Measurements from ENCODE around the gene SYT14.
"Not testable (repeated sequence)": the region's sequence is repeated elsewhere in the genome, so short reads cannot be mapped to it uniquely, and the experiment has no call there.

SYT14 gene

DNA sequence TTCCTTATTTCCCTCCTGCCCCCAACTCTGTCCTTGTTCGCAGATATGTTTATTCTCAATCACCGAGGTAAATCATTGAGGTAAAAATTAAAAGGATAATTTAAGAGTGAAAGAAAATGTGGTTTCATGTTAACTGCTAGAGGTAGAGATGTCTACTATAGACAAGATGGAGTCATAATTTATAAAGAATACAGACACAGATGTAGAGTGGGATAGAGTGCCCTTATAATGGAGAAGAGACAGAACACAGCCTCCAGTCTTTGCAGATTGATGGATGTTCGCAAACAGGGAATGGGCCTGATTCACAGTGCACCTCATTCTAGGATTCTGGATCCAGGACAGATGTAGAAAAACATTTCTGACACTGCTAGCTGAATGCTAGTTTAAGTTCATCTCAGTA lies 155.4 kb downstream of the SYT14 start:
- Histone ChIP-seq H3K79me2 (ENCODE audit: insufficient read depth, low read depth) (no peaks in the 10 kb centered on the region), H3K4me2 (no peak overlapping the region), H2AFZ (ENCODE audit: low read depth) (no peak overlapping the region), H3K4me1 (ENCODE audit: low read depth, poor library complexity, severe bottlenecking) (no peaks in the 10 kb centered on the region), H3K27me3 (ENCODE audit: insufficient read depth, low read depth) (no peaks in the 10 kb centered on the region), H3K4me3 (IDR thresholded peaks at IDR 0.05; ENCODE audit: insufficient read depth, low read depth, low read length) (no peak overlapping the region), H3K27ac (no peak overlapping the region), H4K20me1 (ENCODE audit: insufficient read depth) (no peaks in the 10 kb centered on the region), H3K9ac (no peak overlapping the region), H3K36me3 (ENCODE audit: insufficient read depth) (no peaks in the 10 kb centered on the region)
- TF ChIP-seq, protein P1, sequence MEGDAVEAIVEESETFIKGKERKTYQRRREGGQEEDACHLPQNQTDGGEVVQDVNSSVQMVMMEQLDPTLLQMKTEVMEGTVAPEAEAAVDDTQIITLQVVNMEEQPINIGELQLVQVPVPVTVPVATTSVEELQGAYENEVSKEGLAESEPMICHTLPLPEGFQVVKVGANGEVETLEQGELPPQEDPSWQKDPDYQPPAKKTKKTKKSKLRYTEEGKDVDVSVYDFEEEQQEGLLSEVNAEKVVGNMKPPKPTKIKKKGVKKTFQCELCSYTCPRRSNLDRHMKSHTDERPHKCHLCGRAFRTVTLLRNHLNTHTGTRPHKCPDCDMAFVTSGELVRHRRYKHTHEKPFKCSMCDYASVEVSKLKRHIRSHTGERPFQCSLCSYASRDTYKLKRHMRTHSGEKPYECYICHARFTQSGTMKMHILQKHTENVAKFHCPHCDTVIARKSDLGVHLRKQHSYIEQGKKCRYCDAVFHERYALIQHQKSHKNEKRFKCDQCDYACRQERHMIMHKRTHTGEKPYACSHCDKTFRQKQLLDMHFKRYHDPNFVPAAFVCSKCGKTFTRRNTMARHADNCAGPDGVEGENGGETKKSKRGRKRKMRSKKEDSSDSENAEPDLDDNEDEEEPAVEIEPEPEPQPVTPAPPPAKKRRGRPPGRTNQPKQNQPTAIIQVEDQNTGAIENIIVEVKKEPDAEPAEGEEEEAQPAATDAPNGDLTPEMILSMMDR (conservative IDR thresholded peaks at IDR 0.05; ENCODE audit: low read depth, low read length), result no peak

GRCh38 chr1:210098356-210098755 lies 160.3 kb downstream of the SYT14 start:
- TF ChIP-seq, protein P1 (conservative IDR thresholded peaks at IDR 0.05; ENCODE audit: low read depth, low read length), result no peak

GRCh38 chr1:210099921-210100320 lies 161.9 kb downstream of the SYT14 start:
- no peaks in the 10 kb centered on the region for H3K36me3 ChIP-seq (ENCODE audit: insufficient read depth)
- peak overlapping the region; percentile 2; the same call in 1 of the 2 replicates for H2AFZ ChIP-seq (ENCODE audit: low read depth)

More at GRCh38 chr1:210098356-210098755, 160.3 kb downstream of the SYT14 start:
- no peak overlapping the region for H3K9ac ChIP-seq
- no peak overlapping the region for H3K27ac ChIP-seq
- H3K79me2 ChIP-seq (ENCODE audit: insufficient read depth, low read depth), result no peaks in the 10 kb centered on the region
- H3K4me1 ChIP-seq (ENCODE audit: low read depth, poor library complexity, severe bottlenecking), result no peaks in the 10 kb centered on the region
- H4K20me1 ChIP-seq (ENCODE audit: insufficient read depth), result no peaks in the 10 kb centered on the region
- no peak overlapping the region for H3K4me3 ChIP-seq (IDR thresholded peaks at IDR 0.05; ENCODE audit: insufficient read depth, low read depth, low read length)
- H2AFZ ChIP-seq (ENCODE audit: low read depth), result no peak overlapping the region
- no peak overlapping the region for H3K4me2 ChIP-seq
- H3K36me3 ChIP-seq (ENCODE audit: insufficient read depth), result no peaks in the 10 kb centered on the region
- H3K27me3 ChIP-seq (ENCODE audit: insufficient read depth, low read depth), result no peaks in the 10 kb centered on the region

DNA sequence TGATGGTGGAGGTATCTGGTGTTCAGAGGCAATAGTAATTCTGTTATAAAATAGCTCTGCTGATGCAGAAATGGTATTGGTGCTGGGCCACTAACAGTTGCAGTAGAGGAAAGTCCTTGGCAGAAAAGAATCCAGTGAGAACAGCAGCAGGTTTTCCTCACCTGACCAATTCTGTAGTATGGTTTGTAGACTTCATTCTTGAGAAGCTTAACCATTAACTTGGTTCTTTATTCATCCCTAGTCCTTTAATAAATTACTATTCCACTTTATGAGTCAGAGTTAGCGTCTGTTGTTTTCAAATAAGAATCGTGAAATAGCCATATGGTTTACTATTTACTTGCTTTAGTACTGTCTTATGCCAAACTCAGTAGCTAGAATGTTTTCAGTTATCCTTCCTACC lies 166.1 kb downstream of the SYT14 start:
- TF ChIP-seq, protein P1 (conservative IDR thresholded peaks at IDR 0.05; ENCODE audit: low read depth, low read length), result no peak
- H3K4me2 ChIP-seq, result no peak overlapping the region
- no peaks in the 10 kb centered on the region for H3K4me1 ChIP-seq (ENCODE audit: low read depth, poor library complexity, severe bottlenecking)
- no peaks in the 10 kb centered on the region for H3K27me3 ChIP-seq (ENCODE audit: insufficient read depth, low read depth)
- no peak overlapping the region for H3K27ac ChIP-seq
- H3K79me2 ChIP-seq (ENCODE audit: insufficient read depth, low read depth), result no peaks in the 10 kb centered on the region
- no peaks in the 10 kb centered on the region for H4K20me1 ChIP-seq (ENCODE audit: insufficient read depth)
- H2AFZ ChIP-seq (ENCODE audit: low read depth), result no peak overlapping the region
- no peaks in the 10 kb centered on the region for H3K36me3 ChIP-seq (ENCODE audit: insufficient read depth)
- no peak overlapping the region for H3K4me3 ChIP-seq (IDR thresholded peaks at IDR 0.05; ENCODE audit: insufficient read depth, low read depth, low read length)
- no peak overlapping the region for H3K9ac ChIP-seq

More at GRCh38 chr1:210099921-210100320, 161.9 kb downstream of the SYT14 start:
- no peak overlapping the region for H3K27ac ChIP-seq
- no peaks in the 10 kb centered on the region for H3K4me1 ChIP-seq (ENCODE audit: low read depth, poor library complexity, severe bottlenecking)
- H3K4me3 ChIP-seq (IDR thresholded peaks at IDR 0.05; ENCODE audit: insufficient read depth, low read depth, low read length), result no peak overlapping the region
- H3K27me3 ChIP-seq (ENCODE audit: insufficient read depth, low read depth), result no peaks in the 10 kb centered on the region
- peak overlapping the region; percentile 30 for H3K4me2 ChIP-seq
- H3K79me2 ChIP-seq (ENCODE audit: insufficient read depth, low read depth), result no peaks in the 10 kb centered on the region
- H4K20me1 ChIP-seq (ENCODE audit: insufficient read depth), result no peaks in the 10 kb centered on the region
- TF ChIP-seq, protein P1 (conservative IDR thresholded peaks at IDR 0.05; ENCODE audit: low read depth, low read length), result no peak
- no peak overlapping the region for H3K9ac ChIP-seq

GRCh38 chr1:210112906-210113305 lies 174.9 kb downstream of the SYT14 start:
- H3K79me2 ChIP-seq (ENCODE audit: insufficient read depth, low read depth); H3K9ac ChIP-seq; H3K4me3 ChIP-seq (IDR thresholded peaks at IDR 0.05; ENCODE audit: insufficient read depth, low read depth, low read length); H3K36me3 ChIP-seq (ENCODE audit: insufficient read depth); H3K4me1 ChIP-seq (ENCODE audit: low read depth, poor library complexity, severe bottlenecking); H2AFZ ChIP-seq (ENCODE audit: low read depth); H4K20me1 ChIP-seq (ENCODE audit: insufficient read depth); H3K27me3 ChIP-seq (ENCODE audit: insufficient read depth, low read depth); H3K4me2 ChIP-seq; H3K27ac ChIP-seq: not testable (repeated sequence)

Data from KMS-11 (cell line).